PFSK-1 (cell line): ENCODE data around the gene F12.

Experiments
- FOXP2 ChIP-seq: optimal IDR thresholded peaks from 2 replicates; pipeline ENCODE3; 2011; ENCODE audit warnings: borderline replicate concordance, control low read depth, inconsistent platforms; ENCODE audit not compliant: insufficient read depth; ENCODE audit errors: extremely low read length, extremely low read depth
- POLR2AphosphoS5 ChIP-seq: IDR thresholded peaks from 2 replicates; pipeline ENCODE4 v1.6.1; 2012; ENCODE audit warnings: low read depth, mild to moderate bottlenecking, control low read depth, low read length, moderate library complexity
- SIN3A ChIP-seq: IDR thresholded peaks from 2 replicates; pipeline ENCODE4 v1.6.1; 2012; ENCODE audit warnings: mild to moderate bottlenecking, low read length, moderate library complexity, borderline replicate concordance; ENCODE audit not compliant: insufficient read depth
- TAF1 ChIP-seq: IDR thresholded peaks from 2 replicates; pipeline ENCODE4 v1.6.1; 2012; ENCODE audit warnings: low read length, control low read depth, borderline replicate concordance; ENCODE audit not compliant: insufficient read depth
- TF ChIP-seq, protein P1 (sequence below), 2 experiments: IDR thresholded peaks; 2 replicates each; pipeline versions ENCODE4 v1.6.1 to v1.8.0; 2011 to 2012; ENCODE audit warnings: low read depth in 2 of 2, low read length in 2 of 2, control low read depth in 1 of 2, inconsistent platforms in 1 of 2, mild to moderate bottlenecking in 1 of 2, moderate library complexity in 1 of 2; ENCODE audit not compliant: insufficient read depth in 1 of 2

F12 gene

DNA sequence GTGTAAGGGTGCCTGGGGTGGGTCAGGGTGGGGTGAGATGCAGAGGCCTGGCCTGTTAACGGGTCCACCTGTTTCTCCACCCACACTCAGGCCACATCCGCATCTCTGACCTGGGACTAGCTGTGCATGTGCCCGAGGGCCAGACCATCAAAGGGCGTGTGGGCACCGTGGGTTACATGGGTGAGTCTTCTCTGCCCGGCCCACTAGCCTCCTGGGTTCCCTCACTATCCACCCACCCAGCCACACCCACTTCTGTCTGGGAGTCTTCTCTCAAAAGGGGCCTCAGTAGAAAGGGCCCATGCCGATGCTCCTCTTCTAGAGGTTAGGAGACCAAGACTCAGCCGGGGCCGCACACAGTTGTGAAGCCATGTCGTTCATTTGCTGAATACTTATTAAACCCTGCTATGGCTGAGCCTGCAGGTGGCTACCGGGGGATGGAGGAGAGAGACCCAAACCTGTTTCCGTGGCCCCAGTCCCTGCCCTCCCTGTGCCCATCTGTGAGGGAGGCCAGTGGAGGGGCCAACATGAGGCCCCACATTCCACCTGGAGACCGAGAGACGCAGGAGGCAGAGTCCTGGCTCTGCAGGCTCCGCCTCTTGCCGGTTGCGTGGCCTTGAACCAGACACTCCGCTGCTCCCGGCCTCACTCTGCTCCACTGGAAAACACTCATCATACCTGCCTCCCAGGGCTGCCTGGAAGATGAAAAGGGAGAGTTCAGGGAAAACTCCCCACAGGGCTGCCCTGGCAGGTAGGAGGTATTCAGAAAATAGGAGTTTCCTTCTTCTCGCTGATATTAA lies 25.8 kb upstream of the F12 start:
- TF ChIP-seq FOXP2, result no peak
- TF ChIP-seq, protein P1, sequence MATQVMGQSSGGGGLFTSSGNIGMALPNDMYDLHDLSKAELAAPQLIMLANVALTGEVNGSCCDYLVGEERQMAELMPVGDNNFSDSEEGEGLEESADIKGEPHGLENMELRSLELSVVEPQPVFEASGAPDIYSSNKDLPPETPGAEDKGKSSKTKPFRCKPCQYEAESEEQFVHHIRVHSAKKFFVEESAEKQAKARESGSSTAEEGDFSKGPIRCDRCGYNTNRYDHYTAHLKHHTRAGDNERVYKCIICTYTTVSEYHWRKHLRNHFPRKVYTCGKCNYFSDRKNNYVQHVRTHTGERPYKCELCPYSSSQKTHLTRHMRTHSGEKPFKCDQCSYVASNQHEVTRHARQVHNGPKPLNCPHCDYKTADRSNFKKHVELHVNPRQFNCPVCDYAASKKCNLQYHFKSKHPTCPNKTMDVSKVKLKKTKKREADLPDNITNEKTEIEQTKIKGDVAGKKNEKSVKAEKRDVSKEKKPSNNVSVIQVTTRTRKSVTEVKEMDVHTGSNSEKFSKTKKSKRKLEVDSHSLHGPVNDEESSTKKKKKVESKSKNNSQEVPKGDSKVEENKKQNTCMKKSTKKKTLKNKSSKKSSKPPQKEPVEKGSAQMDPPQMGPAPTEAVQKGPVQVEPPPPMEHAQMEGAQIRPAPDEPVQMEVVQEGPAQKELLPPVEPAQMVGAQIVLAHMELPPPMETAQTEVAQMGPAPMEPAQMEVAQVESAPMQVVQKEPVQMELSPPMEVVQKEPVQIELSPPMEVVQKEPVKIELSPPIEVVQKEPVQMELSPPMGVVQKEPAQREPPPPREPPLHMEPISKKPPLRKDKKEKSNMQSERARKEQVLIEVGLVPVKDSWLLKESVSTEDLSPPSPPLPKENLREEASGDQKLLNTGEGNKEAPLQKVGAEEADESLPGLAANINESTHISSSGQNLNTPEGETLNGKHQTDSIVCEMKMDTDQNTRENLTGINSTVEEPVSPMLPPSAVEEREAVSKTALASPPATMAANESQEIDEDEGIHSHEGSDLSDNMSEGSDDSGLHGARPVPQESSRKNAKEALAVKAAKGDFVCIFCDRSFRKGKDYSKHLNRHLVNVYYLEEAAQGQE (IDR thresholded peaks at IDR 0.05; ENCODE audit: insufficient read depth in 1 of 2, low read depth in 2 of 2, low read length in 2 of 2), result no peak
- no peak for TF ChIP-seq SIN3A
- TF ChIP-seq TAF1, result no peak
- TF ChIP-seq POLR2AphosphoS5, result no peak

DNA sequence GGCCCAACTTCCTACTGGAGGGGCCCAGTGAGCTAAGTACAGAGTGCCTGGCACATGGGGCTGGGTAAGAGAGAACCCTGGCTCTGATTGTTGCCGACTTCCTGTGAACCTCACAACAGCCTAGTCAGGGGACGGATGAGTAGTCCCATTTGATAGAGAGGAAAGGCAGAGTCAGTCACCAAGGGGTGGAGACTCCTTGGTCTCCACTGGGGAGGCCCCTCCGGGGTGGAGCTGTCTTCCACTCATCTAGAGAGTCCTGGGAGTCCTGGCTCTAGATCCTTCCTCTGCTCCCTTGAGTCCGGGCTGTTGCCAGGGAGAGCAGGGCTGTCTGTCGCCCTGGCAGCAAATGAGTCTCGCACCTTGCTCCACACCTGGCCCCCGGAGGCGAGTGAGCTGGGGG lies 25.1 kb upstream of the F12 start:
- TF ChIP-seq FOXP2 (no peak), SIN3A (no peak), POLR2AphosphoS5 (no peak), TAF1 (no peak)
- TF ChIP-seq, protein P1 (IDR thresholded peaks at IDR 0.05; ENCODE audit: insufficient read depth in 1 of 2, low read depth in 2 of 2, low read length in 2 of 2), result no peak

DNA sequence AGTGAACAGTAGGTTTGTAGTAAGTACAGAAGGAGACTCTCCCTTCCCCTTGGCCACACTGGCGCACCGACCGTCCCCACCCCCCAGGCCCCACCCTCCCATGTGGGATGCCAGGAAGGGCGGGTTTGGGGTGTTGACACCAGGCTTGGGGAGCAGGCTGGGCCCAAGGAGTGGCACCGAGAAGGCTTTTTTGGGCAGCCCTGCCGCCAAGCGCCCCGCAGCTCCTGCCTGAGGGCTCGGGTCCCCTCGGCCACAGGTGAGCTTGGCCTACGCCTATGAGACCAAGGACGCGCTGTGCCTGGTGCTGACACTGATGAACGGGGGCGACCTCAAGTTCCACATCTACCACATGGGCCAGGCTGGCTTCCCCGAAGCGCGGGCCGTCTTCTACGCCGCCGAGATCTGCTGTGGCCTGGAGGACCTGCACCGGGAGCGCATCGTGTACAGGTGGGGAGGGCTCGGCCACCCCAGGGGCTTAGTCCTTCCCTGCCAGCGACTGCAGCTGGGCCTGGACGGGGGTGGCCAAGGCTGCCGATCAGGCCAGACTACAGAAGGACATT lies 24.4 kb upstream of the F12 start:
- TF ChIP-seq, protein P1 (IDR thresholded peaks at IDR 0.05; ENCODE audit: insufficient read depth in 1 of 2, low read depth in 2 of 2, low read length in 2 of 2), result no peak
- TF ChIP-seq POLR2AphosphoS5 (no peak), TAF1 (no peak), SIN3A (no peak), FOXP2 (no peak)

DNA sequence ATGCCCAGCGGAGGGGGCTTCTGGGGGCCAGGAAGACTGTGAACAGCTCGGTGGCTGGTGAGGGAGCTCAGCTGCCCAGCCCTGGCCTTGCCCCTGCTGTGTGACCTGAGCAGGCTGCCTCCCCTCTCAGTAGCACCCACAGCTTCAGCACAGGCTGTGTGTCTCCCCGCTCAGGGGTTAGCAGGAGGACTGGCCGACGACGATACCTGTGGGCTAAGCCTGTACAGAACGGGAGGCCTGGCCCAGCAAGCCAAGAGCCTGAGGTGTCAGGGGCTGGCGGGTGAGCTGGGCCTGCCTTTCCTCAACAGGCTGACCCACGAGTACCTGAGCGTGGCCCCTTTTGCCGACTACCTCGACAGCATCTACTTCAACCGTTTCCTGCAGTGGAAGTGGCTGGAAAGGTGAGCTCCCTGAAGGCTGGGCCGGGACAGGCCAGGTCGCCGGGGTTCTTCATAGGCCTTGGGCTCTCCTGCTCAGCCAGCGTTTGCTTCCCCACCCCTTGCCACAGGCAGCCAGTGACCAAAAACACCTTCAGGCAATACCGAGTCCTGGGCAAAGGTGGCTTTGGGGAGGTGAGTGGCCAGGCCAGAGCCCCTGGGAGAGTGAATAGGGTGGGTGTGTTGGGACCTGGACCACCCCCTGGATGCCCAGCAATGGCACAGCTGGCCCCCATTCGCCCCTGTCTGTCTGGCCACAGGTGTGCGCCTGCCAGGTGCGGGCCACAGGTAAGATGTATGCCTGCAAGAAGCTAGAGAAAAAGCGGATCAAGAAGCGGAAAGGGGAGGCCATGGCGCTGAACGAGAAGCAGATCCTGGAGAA lies 23.7 kb upstream of the F12 start:
- TF ChIP-seq, protein P1 (IDR thresholded peaks at IDR 0.05; ENCODE audit: insufficient read depth in 1 of 2, low read depth in 2 of 2, low read length in 2 of 2), result no peak
- TF ChIP-seq SIN3A, result no peak
- TF ChIP-seq POLR2AphosphoS5, result no peak
- no peak for TF ChIP-seq TAF1
- TF ChIP-seq FOXP2, result no peak
